NCI-H2227 treated with DMSO at 0.1 percent for 48 hours (cell line): ENCODE results near the gene PLSCR5.

ENCODE experiments used
- DNase-seq: peaks from one replicate; lab custom pipeline; 2025; lab: John Stamatoyannopoulos, UW

Gene PLSCR5

DNA sequence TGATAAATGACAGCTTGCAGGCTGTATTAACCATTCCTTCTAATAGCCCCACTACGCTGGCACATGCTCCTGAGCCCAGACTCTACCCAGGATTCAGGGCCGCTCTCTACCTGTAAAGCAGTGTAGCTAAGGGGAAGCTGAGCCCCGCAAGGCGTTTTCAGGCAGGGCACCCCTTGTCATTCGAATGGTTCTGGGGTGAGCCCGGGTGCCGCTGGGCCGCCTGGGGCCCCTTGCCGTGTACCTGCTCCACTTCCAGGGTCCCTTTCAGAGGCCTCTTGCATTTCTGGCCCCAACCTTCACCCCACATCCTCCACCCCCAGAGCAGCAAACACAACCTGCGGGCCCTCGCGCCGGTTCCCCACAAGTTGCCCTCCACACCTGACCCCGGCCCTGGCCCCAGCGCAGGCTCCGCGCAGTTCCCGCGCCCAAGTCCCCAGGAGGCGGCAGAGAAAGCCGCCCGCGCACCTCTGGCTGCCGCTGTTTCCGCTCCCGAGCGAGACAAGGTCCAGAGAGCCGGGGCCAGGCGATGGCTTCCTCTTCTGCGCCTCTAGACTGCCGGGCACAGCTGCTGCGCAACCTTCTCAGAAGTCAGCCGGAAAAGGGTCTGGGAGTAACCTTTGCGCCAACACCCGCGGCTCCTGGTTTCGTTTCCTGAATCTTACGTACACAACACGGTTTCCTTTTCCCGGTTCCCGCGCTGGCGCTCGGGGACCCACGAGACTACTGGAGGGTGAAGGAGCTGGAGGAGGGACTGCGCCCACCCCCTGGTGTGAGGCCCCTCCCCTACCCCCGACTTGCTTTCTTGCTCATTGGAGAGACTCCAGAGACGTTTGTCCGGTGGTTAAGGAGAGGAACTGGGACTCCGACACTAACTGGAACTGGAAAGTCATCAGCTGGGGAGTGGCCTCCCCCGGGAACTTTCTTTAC, 60.9 kb downstream of the PLSCR5 start, which contains the start of gene PLSCR1:
PLSCR1 (minus strand) TSS at position 606 of the 927 bp plus-strand sequence. CDS start 8,055 bp downstream, outside the sequence.
- DNase-seq, result peak; percentile 23

DNA sequence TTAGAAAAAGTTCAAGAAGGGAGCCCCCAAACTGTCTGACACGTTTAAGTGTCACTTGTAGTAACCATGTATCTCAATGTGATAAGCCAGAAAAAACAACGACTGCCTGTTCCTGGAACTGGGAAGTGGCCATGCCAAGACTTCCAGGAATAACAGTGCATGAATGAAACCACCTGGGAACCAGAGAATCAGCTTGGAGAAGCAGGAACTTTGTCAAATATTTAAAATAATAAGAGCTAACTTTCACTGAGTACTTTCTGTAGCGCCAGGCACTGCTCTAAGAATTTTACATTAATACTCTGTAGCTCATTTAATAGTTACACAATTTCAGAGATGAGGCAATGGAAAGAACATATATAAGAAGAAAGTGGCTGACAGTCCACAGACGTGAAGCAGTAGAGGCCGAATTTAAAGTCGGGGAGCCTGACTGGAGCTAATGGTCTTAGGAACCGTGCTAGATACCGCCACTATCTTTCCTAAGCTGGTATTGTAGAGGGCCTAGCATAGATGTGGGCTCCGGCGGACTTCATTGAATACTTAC, 61.6 kb downstream of the PLSCR5 start:
- no peak for DNase-seq

GRCh38 chr3:146542978-146543377, 62.2 kb downstream of the PLSCR5 start:
- no peak for DNase-seq

DNA sequence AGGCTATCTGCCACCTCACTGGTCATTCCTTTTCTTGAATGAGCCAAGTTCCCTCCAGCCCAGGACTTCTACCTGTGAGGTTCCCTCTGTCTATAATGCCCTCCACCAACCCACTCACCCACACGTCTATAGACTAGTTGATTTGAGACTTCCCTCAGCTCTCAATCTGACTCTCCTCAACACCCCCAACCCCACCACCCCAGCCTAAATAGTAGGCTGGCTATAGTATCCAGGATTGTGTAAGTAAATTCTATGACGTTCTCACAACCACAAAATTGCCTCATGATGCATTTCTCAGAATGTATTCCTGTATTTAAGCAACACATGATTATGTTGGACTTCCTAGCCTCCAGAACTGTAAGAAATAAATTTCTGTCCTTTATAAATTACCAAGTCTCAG, 63.0 kb downstream of the PLSCR5 start:
- DNase-seq, result no peak

- DNase-seq, result no peak
Observed at GRCh38 chr3:146540978-146541377, 64.2 kb downstream of the PLSCR5 start.

DNA sequence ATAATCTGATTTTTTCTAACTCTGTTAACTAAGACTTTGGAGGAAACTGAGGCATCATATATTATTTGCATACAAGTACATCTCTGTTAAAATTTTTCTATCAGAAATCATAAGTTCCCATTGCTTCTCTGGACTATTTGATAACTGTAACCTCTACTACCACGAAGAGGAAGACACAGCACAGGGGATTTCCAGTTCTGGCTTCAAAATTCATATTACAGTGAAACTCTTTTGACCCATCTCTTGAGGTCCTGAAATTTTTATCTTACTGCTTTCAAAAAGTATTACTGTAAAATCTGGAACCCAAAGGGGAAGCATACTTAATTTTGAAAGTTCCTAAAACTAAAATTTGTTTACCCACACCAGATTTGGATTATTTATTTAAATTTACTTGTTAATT, 64.9 kb downstream of the PLSCR5 start:
- DNase-seq, result no peak

- DNase-seq, result no peak
Observed at GRCh38 chr3:146539315-146539714, 65.8 kb downstream of the PLSCR5 start.

- DNase-seq, result no peak
Observed at GRCh38 chr3:146537603-146538002, 67.5 kb downstream of the PLSCR5 start.

- DNase-seq, result no peak
Observed at GRCh38 chr3:146536681-146537080, 68.5 kb downstream of the PLSCR5 start.
